Tibial nerve (tissue), 4 donors: ENCODE measurements around the gene RNF40.

Source experiments
- EP300 ChIP-seq, 2 donors: sonication (generic); formaldehyde crosslinking; IDR thresholded peaks; one replicate each; pipeline ENCODE4 v1.6.1; 2017; ENCODE audit warnings: antibody characterized with exemption in 2 of 2, mild to moderate bottlenecking in 1 of 2
- POLR2A ChIP-seq, 2 donors: fragments of 450-650 bp; IDR thresholded peaks; one replicate each; pipeline ENCODE4 v1.6.1; 2017; ENCODE audit warnings: antibody characterized with exemption in 2 of 2, mild to moderate bottlenecking in 2 of 2, moderate library complexity in 2 of 2
- TF ChIP-seq, protein P1 (sequence below), 5 experiments: fragments of 200-600 bp in 3 of 5; fragments of 450-650 bp in 2 of 5; sonication (generic) in 3 of 5; IDR thresholded peaks; one replicate each; pipeline ENCODE4 v1.5.1; 2016 to 2019; ENCODE audit warnings: antibody characterized with exemption in 5 of 5, mild to moderate bottlenecking in 3 of 5, moderate library complexity in 2 of 5

- no peak for TF ChIP-seq POLR2A (IDR thresholded peaks at IDR 0.05)
- TF ChIP-seq, protein P1, sequence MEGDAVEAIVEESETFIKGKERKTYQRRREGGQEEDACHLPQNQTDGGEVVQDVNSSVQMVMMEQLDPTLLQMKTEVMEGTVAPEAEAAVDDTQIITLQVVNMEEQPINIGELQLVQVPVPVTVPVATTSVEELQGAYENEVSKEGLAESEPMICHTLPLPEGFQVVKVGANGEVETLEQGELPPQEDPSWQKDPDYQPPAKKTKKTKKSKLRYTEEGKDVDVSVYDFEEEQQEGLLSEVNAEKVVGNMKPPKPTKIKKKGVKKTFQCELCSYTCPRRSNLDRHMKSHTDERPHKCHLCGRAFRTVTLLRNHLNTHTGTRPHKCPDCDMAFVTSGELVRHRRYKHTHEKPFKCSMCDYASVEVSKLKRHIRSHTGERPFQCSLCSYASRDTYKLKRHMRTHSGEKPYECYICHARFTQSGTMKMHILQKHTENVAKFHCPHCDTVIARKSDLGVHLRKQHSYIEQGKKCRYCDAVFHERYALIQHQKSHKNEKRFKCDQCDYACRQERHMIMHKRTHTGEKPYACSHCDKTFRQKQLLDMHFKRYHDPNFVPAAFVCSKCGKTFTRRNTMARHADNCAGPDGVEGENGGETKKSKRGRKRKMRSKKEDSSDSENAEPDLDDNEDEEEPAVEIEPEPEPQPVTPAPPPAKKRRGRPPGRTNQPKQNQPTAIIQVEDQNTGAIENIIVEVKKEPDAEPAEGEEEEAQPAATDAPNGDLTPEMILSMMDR (IDR thresholded peaks at IDR 0.05): no peak
- no peak for TF ChIP-seq EP300 (IDR thresholded peaks at IDR 0.05)
These were observed 39.7 kb upstream of the RNF40 start for GRCh38 chr16:30722443-30722842.
